Hepatic stellate cell (primary cell): ENCODE data around the gene TRIM44.

Source experiments
- DNase-seq: peaks from one replicate; pipeline ENCODE4 v3.0.0; 2011; ENCODE audit warnings: low spot score

Gene TRIM44, protein sequence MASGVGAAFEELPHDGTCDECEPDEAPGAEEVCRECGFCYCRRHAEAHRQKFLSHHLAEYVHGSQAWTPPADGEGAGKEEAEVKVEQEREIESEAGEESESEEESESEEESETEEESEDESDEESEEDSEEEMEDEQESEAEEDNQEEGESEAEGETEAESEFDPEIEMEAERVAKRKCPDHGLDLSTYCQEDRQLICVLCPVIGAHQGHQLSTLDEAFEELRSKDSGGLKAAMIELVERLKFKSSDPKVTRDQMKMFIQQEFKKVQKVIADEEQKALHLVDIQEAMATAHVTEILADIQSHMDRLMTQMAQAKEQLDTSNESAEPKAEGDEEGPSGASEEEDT

GRCh38 chr11:35662649-35663407 lies at the start of gene TRIM44:
TSS of gene TRIM44 (plus strand) at chr11:35662775. CDS start at chr11:35663112, 337 bp downstream.
- peak; percentile 83 for DNase-seq

DNA sequence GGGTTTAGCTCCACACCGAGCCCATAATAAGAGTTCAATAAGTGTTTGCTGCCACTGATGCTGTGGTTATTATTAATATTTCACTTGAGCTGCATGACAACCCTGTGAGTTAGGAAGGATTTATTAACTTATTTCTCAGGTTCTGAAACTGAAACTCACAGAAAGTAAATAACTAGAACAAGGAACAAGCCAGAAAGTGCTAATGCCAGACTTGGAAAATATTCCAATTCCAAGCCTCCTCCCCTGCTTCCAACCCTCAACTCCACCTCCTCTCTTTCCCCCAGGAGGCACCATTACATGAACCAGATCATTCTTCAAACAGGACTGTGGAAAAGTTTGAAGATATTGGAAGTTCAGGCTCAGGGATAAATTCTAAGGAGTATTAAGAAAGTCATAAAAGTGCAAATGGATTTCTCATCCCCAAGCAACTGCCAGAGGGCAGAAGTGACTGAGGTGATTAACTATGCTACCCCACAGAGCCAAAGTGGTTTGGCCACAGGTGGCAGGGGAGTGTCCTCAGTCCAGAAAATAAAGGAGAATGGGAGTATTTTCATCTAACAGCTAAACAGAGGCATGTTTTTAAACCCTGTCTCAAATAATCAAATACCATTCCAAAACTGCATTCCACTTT lies 47.5 kb upstream of the TRIM44 start:
- no peak for DNase-seq

DNA sequence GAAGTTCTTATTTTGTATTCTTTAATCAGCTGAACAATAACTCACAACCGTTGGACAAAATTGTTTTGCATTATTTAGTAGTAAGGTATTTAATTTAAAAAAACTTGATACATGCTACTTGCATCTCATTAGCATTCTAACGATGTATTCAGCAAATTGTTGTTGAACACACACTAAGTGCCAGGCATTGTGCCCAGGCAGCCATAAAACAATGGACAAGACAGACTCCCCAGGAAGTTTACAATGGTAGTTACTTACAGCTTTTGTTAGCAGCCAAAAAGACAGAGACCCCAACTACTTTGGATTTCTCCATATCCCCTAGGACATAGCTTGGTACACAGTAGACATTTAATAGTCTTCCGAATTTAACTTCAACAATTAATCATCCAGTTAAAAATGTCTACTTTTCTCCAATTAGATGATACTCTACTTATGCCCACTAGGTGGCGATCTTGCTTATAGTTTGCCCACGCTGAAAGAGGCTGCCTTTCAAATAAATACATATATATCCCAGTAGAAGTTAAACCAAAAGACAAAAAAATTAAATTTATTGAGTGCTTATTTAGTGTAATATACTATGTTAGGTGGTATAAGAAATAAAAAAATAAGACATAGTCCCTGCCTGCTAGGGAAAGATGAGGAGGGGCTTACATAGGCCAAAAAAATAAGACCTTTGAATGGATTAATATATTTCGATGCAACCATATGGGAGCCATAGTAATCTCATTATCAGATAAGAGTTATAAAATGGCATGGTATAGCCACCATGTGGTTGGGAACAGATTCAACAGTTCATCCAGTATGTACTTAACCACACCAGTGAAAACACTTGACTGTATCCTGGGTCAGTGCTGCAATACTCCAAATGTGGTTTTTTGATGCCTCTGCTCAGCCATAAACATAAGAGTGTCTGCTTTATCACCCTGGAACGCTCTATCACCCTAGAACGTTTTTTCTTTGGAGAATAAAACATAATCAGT lies 46.4 kb upstream of the TRIM44 start:
- DNase-seq = peak; percentile 47

DNA sequence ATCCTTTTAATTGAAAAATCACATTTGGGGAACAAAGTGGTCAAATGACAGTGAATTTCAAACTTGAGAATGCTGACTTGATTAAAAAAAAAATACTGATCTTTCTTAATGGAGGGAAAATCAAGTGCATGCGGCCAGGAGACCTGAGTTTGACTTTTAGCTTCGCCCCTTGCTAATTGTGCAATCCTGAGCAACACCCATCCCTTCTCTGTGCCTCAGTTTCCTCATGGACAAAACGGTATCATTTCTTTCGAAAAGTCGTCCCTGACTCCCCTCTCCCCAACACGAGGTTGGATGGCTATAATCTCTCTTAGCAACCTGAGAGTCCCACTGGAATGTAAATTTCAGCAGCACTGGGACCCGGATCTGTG lies 45.3 kb upstream of the TRIM44 start:
- DNase-seq = no peak

DNA sequence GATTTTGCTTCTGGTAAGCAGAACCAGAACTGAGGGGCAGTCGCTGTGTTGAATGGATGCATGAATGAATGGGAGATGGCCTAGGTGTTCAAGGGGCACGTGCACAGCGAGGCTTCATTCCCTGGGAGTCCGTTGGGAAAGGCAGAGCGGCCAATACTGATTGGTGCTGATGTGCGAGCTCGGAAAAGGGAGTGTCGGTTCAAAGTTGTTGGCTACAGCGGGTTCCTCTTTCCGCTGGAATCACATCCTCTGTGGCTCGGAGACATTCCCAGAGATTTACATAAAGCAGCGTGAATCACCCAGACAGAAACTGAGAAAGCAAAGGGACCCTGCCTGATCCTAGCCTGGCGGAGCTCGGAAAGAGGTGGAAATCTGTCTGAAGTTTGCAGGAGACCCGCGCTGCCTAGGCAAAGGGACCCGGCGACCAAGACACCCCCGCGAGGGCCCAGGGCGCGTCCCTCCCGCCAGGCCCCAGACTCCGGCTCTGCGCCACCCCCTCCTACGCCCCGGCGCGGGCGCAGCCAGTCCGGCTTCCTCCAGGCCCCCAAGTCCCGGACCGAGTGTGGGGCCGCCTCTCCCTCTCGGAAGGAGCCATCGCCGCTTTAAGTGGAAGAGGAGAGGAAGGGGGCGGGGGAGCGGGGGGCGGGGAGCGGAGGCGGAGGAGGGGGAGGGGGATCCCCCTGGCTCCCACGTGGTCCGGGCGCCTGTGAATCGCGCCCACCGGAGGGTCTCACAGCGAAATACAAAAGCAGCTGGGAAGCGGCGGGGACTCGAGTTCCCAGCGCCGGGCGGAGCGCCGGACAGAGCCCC lies 44.7 kb upstream of the TRIM44 start, which contains the start of gene FJX1:
Gene FJX1 (plus strand): TSS at position 774 of the 810 bp plus-strand sequence. CDS start 177 bp downstream, outside the sequence.
- peak; percentile 90 for DNase-seq

GRCh38 chr11:35618497-35619115 lies 44.0 kb upstream of the TRIM44 start:
- DNase-seq = peak; percentile 64

DNA sequence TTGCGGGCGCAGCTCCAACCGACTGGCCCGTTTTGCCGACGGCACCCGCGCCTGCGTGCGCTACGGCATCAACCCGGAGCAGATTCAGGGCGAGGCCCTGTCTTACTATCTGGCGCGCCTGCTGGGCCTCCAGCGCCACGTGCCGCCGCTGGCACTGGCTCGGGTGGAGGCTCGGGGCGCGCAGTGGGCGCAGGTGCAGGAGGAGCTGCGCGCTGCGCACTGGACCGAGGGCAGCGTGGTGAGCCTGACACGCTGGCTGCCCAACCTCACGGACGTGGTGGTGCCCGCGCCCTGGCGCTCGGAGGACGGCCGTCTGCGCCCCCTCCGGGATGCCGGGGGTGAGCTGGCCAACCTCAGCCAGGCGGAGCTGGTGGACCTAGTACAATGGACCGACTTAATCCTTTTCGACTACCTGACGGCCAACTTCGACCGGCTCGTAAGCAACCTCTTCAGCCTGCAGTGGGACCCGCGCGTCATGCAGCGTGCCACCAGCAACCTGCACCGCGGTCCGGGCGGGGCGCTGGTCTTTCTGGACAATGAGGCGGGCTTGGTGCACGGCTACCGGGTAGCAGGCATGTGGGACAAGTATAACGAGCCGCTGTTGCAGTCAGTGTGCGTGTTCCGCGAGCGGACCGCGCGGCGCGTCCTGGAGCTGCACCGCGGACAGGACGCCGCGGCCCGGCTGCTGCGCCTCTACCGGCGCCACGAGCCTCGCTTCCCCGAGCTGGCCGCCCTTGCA lies 43.3 kb upstream of the TRIM44 start:
- peak; percentile 39 for DNase-seq

DNA sequence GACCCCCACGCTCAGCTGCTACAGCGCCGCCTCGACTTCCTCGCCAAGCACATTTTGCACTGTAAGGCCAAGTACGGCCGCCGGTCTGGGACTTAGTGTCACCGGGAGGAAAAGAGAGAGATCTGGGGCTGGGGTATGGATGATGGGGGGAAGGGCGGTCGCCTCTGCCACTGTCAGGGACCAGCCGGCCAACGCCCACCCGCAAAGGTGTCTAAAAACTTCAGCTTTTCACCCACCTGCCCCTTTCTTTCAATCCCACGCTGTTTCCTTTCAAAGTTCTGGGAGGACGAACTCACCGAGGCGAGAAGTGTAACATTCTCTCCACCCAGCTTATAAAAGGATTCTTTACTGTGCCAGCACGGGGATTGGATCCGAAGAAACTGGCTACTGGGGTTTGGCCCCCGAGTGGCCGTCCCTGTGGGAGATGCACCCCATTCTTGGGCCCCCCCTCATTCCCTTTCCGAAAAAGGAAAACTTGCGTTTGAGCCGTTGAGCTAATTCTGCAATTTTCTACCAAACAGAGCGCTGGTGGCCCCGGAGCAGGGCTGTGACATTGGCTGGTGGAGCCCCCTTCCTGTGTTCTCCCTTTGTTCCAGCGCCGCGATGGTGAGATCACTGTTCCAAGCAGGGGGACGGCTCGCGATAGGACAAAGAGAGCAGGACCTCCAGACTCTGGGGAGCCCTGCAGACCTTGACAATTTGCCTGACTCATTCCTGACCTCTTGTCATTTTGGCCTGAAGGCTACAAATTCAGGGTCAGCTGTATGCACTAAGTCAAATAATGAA lies 42.5 kb upstream of the TRIM44 start:
- peak; percentile 45 for DNase-seq

DNA sequence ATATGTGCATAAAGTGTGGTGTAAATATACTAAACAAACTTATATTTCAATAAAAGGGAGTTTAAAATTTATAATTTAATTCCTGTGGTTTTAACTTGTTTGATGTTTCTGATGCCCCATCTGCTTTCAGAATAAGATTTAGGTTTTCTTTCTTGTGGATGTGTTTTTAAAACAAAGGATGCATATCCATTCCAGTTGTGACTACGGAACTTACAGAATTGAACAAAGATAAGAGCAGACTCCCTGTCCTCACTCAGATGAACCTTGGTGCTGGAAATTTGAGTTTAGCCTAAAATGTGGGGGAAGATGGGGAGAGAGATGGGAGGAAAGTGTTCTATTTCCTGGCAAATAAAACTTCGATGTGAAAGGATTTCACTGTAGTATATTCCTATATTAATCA lies 41.8 kb upstream of the TRIM44 start:
- no peak for DNase-seq

DNA sequence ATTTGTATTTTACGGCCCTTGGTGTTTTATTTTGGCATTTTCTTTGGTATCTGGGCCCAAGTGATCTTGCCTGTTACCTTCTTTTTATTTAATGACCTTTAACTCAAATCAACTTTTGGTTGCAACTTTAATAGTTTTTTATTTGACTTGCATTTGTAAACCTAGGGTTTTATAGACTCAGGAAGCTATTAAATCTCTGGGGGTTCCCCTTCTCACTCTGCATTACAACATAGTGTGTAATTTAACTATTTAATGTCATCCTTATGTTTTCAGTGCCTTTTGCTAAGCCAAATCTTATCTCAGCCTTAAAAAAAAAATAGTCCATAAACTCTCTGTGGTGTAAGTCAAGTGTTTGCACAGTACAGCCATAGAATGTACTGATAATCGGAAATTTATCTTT lies 41.0 kb upstream of the TRIM44 start:
- no peak for DNase-seq

DNA sequence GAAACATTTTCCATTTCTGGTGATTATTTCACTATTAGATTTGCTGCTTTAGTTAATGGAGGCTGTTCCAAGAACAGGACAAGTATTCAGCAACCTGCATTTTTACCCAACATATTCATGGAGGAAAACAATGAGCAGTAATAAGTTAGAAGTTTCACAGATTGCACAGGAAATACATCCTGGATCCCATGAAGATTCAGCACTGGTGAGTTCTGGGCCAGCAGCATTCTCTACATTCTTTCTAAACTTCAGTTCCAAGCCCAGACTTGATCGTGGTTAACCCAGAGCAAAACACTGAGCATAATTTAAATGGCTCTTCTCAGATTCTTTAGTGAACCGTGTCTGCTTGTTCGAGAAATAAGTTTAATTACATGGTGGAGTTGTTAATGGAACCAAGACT lies 40.5 kb upstream of the TRIM44 start:
- DNase-seq = peak; percentile 71

DNA sequence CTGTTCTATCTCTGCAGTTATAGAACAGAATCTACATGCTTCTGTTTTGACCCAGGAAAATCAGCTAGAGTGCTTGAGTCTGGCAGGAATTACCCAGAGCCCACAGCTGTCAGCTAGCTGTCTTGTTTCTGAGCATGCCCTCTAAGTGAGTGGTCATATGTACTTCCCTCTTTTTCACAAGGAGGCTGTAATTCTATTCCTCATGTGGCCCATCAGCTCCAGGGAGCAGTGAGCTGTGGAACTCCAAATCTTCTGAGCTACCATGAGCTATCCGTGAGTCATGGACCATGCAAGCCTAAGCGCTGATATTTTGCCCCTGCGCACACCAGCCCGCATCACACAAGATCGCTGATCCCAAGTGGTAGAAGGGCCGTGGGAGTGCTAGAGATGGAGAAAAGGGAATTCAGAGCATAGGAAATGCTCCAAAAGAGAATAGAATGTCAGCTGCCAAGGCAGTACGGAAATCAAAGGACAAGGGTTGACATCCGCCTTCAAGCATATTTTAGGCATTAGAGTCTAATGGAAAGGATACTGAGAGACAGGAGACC lies 38.9 kb upstream of the TRIM44 start:
- DNase-seq = peak; percentile 61

DNA sequence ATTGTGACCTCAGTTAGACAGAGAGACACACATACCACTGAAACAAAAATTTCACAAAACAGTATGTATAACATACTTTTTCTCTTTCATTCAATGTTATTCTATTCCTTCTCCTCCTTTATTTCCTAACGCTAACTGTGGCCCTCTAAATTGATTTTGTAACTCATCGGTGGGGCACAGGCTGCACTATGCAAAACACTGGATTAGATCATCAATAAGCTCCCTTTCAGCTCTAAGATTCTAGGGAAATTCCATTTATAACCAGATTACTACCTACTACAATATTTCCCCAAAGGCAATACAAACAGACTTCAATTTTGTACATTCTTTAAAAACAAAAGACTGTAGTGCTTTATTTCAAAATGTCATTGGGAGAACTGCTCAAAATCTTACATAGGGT lies 38.3 kb upstream of the TRIM44 start:
- no peak for DNase-seq

DNA sequence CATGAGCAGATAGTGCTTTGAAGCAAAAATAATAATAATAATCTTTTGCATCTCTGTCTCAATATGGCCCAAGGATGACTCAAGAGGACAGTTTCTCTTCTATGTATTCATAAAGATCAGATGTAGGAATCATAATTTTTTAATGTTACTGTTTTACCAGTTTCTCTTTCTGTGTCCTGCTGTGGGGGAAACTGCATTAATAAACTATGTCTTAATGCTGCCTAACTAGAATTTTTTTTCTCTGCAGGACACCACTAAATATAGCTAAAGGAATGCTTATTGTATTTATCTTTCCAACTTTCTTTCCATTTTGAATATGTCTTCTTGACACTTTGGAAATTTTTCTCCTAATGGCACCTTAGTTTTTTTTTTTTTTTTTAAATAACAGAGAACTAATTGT lies 37.8 kb upstream of the TRIM44 start:
- no peak for DNase-seq

GRCh38 chr11:35626501-35626900 lies 36.1 kb upstream of the TRIM44 start:
- no peak for DNase-seq

DNA sequence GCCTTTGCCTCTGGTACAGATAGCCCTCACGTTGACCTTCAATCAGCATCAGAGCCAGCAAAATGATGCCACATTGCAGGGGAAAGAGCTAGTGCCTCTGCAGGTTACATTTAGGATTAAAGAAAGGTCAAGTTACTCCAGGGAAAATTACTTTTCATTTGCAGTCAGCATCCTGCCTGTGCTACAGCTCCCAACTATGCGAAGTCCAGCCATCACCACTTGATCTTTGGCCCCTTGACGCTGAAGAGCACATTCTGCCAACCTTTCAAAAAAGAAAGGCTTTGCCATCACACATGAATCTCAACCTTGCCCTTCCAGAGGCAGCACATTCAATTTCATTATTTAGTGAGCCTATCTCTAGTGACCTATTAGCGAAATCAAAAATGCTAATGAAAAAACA lies 33.1 kb upstream of the TRIM44 start:
- no peak for DNase-seq

DNA sequence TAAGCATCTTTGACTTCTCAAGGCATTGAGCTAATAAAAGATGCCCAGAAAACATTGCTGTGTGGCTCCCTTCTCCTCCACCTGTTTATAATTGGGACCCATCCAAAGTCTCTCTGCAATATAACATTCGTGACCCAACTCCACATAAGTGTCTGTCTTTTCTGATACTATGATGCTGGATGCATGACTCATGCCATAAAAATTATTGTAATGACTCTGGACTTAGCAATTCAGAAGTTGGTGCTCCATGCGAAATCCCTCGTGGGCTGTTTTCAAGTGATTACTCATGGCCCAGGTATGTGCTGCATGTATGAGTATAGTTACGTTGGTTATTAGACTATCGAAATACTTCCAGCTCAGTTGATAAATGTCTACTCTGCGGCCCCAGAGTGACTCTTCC lies 32.7 kb upstream of the TRIM44 start:
- peak; percentile 77 for DNase-seq

GRCh38 chr11:35631891-35632290 lies 30.7 kb upstream of the TRIM44 start:
- DNase-seq = no peak

GRCh38 chr11:35632301-35632700 lies 30.3 kb upstream of the TRIM44 start:
- DNase-seq = no peak
